GM12892 (cell line): ENCODE measurements around the gene MRPL1.

Experiments
- POLR2A ChIP-seq: IDR thresholded peaks from 2 replicates; pipeline ENCODE4 v1.6.1; 2011; ENCODE audit warnings: low read depth, low read length, control low read depth
- POLR2AphosphoS5 ChIP-seq: IDR thresholded peaks from 2 replicates; pipeline ENCODE4 v1.6.1; 2011; ENCODE audit warnings: low read depth, low read length, control low read depth

- TF ChIP-seq POLR2A (no peak), POLR2AphosphoS5 (no peak)
Measured at GRCh38 chr4:77880784-77881183, 18.2 kb downstream of the MRPL1 start.
